GM18511 (cell line): ENCODE data around the gene ABCD1.

Source experiments
- ATAC-seq: cut with Tn5 transposase; IDR thresholded peaks from one replicate; pipeline ENCODE4 v1.9.1; 2021; ENCODE audit warnings: mild to moderate bottlenecking, moderate library complexity; ENCODE audit not compliant: unreplicated experiment

The ABCD1 gene

GRCh38 chrX:153771415-153772315 lies 47.0 kb downstream of the ABCD1 start:
- ATAC-seq, result no peak

- no peak for ATAC-seq
Measured at GRCh38 chrX:153772316-153773217, 47.9 kb downstream of the ABCD1 start.

- no peak for ATAC-seq
Measured at GRCh38 chrX:153773218-153773611, 48.6 kb downstream of the ABCD1 start.

- no peak for ATAC-seq
Measured at GRCh38 chrX:153773741-153774575, 49.3 kb downstream of the ABCD1 start.

DNA sequence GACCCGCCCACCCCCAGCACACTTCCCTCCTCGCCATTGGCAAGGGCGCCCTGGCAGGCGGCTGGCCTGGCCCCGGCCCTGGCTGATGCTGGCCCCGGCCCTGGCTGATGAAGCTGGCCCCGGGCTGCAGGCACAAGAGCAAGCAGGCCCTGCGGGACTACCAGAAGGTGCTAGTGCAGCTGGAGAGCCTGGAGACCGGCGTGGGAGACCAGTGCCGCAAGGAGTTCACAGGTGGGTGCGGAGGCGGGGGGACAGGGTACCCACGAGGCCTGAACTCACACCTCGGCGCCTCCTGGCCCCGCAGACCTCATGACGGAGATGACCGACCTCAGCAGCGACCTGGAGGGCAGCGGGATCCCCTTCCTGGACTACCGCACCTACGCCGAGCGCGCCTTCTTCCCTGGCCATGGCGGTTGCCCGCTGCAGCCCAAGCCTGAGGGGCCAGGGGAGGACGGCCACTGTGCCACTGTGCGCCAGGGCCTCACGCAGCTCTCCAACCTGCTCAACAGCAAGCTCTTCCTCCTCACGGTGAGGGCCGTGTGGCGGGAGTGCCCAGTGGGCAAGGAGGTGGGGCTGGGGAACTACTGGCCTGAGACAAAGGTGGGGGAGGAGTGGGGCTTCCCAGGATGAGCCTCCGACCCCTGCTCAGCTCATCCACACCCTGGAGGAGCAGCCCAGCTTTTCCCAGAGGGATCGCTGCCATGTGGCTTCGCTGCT lies 50.1 kb downstream of the ABCD1 start:
- ATAC-seq, result no peak

- no peak for ATAC-seq
Measured at GRCh38 chrX:153775293-153776119, 50.9 kb downstream of the ABCD1 start.

GRCh38 chrX:153776120-153776599 lies 51.5 kb downstream of the ABCD1 start:
- no peak for ATAC-seq

GRCh38 chrX:153776611-153777045 lies 52.0 kb downstream of the ABCD1 start:
- no peak for ATAC-seq

DNA sequence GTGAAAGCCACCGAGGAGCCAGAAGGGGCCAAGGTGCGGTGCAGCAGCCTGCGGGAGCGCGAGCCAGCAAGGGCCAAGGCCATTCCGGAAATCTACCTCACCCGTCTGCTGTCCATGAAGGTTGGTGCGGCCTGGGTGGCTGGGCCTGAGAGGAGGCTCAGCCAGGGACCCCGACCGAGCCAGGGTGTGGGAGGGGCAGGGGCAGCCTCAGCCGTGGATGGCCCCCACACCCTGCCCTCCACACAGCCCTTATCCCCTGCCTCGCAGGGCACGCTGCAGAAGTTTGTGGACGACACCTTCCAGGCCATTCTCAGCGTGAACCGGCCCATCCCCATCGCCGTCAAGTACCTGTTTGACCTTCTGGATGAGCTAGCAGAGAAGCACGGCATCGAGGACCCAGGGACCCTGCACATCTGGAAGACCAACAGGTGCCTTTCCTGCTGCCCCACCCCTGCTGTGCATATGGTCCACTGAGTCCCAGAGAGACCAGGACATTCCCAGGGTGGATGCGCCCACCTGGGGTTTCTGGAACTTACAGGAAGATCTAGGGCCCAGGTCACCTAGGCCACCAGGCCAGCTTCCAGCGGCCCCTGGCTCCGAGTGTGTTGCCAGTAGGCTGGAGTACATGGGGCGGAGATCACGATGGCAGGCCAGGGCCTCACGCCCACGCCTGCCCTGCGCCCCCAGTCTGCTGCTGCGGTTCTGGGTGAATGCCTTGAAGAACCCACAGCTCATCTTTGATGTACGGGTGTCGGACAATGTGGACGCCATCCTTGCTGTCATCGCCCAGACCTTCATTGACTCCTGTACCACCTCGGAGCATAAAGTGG lies 52.8 kb downstream of the ABCD1 start:
- no peak for ATAC-seq

DNA sequence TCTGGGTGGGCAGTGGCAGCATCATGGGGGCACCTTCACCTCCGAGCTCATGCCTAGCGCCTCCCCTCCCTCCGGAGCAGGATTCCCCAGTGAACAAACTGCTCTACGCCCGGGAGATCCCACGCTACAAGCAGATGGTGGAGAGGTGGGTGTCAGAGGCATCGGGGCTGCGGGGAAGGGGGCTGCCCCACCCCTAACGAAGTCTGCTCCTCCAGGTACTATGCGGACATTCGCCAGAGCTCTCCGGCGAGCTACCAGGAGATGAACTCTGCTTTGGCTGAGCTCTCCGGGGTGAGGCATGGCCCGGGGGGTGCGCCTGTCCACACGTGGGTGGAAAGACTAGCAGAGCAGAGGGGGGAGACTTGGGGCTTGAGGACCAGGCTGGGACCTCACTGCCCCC lies 53.5 kb downstream of the ABCD1 start:
- no peak for ATAC-seq

GRCh38 chrX:153778684-153779101 lies 54.0 kb downstream of the ABCD1 start:
- ATAC-seq, result no peak

- no peak for ATAC-seq
Measured at GRCh38 chrX:153779891-153780677, 55.4 kb downstream of the ABCD1 start.

- no peak for ATAC-seq
Measured at GRCh38 chrX:153780678-153781427, 56.2 kb downstream of the ABCD1 start, which contains the start of gene SRPK3. SRPK3 (plus strand) TSS chrX:153781041; CDS start chrX:153781087, 46 bp downstream.

DNA sequence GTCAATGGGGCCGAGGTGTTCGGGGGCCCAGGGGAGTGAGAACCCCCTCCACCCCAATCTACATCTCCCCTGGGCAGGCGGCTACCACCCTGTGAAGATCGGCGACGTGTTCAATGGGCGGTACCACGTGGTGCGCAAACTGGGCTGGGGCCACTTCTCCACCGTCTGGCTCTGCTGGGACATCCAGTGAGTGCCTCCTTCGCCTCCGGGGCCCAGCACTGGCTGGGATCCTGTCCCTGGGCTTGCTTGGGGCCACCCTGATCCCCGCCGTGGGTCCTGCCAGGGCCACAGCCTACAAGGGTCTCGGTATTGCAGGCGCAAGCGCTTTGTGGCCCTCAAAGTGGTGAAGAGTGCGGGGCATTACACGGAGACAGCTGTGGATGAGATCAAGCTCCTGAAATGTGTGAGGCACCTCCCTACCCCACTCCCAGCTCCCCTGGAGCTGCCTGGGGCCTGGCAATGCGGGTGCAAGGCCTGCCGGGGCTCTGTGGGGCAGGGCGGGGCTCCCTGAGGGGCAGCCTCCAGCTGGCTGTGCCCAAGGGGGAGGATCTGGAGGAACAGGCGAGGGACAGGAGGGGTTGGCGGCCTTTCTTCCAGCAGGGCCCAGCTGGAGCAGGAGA lies 56.9 kb downstream of the ABCD1 start:
- no peak for ATAC-seq

GRCh38 chrX:153782313-153782712 lies 57.7 kb downstream of the ABCD1 start:
- no peak for ATAC-seq

GRCh38 chrX:153782871-153783270 lies 58.2 kb downstream of the ABCD1 start:
- ATAC-seq, result no peak
